ENCODE results near the gene PSMC3. TPM values are rescaled to one million over a fixed set of nuclear protein-coding genes. Genes with fewer than 3 reads are reported as not detected.

PSMC3 gene
- total RNA-seq, 1 experiment from 2014 or later: 701 TPM

DNA sequence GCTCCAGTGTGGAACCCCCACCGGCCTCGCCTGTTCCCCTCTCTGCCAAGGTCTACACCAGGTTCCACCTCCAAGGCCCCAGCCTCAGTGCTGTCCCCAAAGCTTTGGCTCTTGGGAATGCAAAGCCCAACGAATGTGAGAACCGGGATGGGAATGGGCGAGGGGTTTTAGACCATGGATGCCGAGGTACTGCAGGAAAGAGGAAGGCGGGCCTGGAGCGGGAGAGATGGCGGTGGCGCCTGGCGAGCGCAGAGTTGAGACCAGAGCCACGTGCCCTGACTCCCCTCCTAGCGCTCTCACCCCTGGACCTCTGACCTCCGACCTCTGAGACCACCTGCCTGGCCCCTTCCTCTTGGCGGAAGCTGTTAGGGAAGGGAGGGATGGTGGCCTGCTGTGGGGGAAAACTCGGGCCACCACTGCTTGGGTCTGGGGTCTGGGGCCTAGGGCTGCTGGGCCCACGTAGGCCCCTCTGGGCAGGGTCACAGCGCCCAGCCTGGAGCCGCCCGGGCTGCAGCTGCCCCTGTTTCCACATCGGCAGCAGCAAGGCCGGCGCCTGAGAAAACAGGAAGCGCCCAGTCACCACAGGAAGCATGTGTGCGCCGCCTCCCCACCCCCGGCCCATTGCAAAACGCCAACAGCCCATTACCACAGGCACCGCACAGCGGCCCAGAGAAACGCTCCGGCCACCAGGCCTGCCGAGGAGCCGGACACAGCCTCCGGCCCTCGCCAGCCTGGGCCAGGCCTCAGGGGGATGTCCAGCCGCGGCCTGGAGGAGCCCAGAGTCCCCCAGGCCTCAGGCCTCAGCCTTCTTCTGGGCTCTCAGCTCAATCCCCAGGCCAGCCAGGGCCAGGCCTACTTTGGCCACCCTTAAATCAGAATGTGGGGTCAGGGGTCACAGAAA is 31.7 kb downstream of the PSMC3 start:
- H3K27me3 ChIP-seq (replicated peaks; ENCODE audit: insufficient read depth, low read depth, low read length, poor library complexity): no peaks in the 10 kb centered on the region
- no peaks in the 10 kb centered on the region for H3K36me3 ChIP-seq (ENCODE audit: insufficient read depth, low read length, poor library complexity, severe bottlenecking)
- intact Hi-C loops (cut with micrococcal nuclease; ENCODE audit: unreplicated experiment): no loop called here
- DNase-seq (ENCODE audit: low spot score): peak; percentile 44
- no peak overlapping the region for H3K4me3 ChIP-seq (ENCODE audit: low read depth, low read length, poor library complexity, severe bottlenecking)
- H3K27ac ChIP-seq (ENCODE audit: low read depth, low read length, poor library complexity, severe bottlenecking): peak overlapping the region; percentile 63
- no peaks in the 10 kb centered on the region for H3K9me3 ChIP-seq (ENCODE audit: low read depth, low read length, poor library complexity, severe bottlenecking)
- ChIA-PET POLR2A (ENCODE audit: low non-redundant PET) (no interaction called here), CTCF (no interaction called here)
- H3K4me1 ChIP-seq (ENCODE audit: insufficient read depth, low read length, poor library complexity, severe bottlenecking): peaks cover 3% of the 10 kb centered on the region
- no peak for TF ChIP-seq EZH2 (IDR thresholded peaks at IDR 0.05; ENCODE audit: borderline replicate concordance, low read depth, low read length, poor library complexity, severe bottlenecking)
- TF ChIP-seq, protein P1, sequence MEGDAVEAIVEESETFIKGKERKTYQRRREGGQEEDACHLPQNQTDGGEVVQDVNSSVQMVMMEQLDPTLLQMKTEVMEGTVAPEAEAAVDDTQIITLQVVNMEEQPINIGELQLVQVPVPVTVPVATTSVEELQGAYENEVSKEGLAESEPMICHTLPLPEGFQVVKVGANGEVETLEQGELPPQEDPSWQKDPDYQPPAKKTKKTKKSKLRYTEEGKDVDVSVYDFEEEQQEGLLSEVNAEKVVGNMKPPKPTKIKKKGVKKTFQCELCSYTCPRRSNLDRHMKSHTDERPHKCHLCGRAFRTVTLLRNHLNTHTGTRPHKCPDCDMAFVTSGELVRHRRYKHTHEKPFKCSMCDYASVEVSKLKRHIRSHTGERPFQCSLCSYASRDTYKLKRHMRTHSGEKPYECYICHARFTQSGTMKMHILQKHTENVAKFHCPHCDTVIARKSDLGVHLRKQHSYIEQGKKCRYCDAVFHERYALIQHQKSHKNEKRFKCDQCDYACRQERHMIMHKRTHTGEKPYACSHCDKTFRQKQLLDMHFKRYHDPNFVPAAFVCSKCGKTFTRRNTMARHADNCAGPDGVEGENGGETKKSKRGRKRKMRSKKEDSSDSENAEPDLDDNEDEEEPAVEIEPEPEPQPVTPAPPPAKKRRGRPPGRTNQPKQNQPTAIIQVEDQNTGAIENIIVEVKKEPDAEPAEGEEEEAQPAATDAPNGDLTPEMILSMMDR (conservative IDR thresholded peaks at IDR 0.05; ENCODE audit: low read depth, low read length): no peak
- BruUV-seq (replicated peaks): no TSS peak

DNA sequence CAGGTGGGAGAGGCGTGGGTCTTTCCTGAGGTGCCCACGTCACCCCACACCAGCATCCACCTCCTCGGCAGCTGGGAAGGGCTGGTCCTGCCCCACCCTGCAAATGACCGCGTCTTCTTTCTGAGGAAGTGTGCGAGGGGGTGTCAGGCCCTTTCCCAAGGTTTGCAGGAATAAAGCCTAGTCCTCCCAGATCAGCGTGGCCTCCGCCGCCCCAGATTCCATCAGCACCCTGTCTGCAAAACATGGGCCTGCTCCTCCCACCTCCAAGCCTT is 32.3 kb downstream of the PSMC3 start:
- TF ChIP-seq EZH2 (IDR thresholded peaks at IDR 0.05; ENCODE audit: borderline replicate concordance, low read depth, low read length, poor library complexity, severe bottlenecking): no peak
- TF ChIP-seq, protein P1 (conservative IDR thresholded peaks at IDR 0.05; ENCODE audit: low read depth, low read length): no peak
- ChIA-PET CTCF (no interaction called here), POLR2A (ENCODE audit: low non-redundant PET) (no interaction called here)
- no peak overlapping the region for H3K27ac ChIP-seq (ENCODE audit: low read depth, low read length, poor library complexity, severe bottlenecking)
- no peaks in the 10 kb centered on the region for H3K36me3 ChIP-seq (ENCODE audit: insufficient read depth, low read length, poor library complexity, severe bottlenecking)
- intact Hi-C loops (cut with micrococcal nuclease; ENCODE audit: unreplicated experiment): no loop called here
- no peaks in the 10 kb centered on the region for H3K4me1 ChIP-seq (ENCODE audit: insufficient read depth, low read length, poor library complexity, severe bottlenecking)
- no TSS peak for BruUV-seq (replicated peaks)
- H3K9me3 ChIP-seq (ENCODE audit: low read depth, low read length, poor library complexity, severe bottlenecking): no peaks in the 10 kb centered on the region
- H3K27me3 ChIP-seq (replicated peaks; ENCODE audit: insufficient read depth, low read depth, low read length, poor library complexity): no peaks in the 10 kb centered on the region
- no peak overlapping the region for H3K4me3 ChIP-seq (ENCODE audit: low read depth, low read length, poor library complexity, severe bottlenecking)
- no peak for DNase-seq (ENCODE audit: low spot score)

DNA sequence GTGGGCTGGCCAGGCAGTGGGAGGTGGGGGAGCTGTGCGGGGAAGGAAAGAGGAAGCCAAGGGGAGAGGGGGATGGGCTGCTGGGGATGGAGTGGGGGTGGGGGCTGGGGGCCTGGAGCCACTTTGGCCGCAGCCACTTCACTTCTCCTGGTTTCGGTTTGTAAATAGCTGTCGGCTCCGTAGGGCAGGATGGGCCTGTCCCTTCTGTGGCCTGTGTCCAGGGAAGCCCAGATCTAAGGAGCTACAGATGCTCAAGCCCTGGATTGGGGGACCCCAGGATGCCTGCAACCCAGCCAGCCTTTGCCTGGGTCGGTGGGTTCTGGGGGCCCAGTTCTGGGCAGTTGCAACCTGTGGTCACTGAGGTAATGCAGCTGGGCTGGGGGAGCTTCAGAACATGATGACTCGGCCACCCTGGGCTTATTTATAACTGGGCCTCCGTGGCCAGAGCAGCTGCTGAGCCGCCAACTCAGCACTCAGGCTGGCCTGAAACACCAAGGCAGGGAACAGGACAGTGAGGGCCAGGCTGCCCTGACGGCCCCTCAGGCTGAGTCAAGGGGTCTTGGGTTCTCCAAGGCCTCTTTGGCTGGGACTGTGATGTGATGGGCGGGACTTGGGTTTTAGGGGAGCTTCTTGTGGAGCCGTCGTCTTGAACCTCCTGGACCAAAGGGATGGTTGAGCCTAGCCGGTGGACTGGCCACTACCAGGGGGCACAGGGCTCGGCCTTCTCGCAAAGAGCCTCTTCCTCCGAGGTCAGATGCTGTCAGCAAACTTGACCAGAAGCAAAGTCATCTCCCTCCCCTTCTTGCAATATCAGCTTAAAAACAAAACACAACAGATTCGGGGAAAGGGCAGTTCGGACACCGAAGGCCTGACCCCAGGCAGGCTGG is 32.8 kb downstream of the PSMC3 start:
- BruUV-seq (replicated peaks): no TSS peak
- ChIA-PET POLR2A (ENCODE audit: low non-redundant PET) (interaction anchor here (0.6 kb wide), 1 partner anchor 14 kb away, joined by 3 read pairs; no protein-coding TSS in a partner anchor), CTCF (no interaction called here)
- intact Hi-C loops (cut with micrococcal nuclease; ENCODE audit: unreplicated experiment): no loop called here
- H3K36me3 ChIP-seq (ENCODE audit: insufficient read depth, low read length, poor library complexity, severe bottlenecking): no peaks in the 10 kb centered on the region
- H3K9me3 ChIP-seq (ENCODE audit: low read depth, low read length, poor library complexity, severe bottlenecking): no peaks in the 10 kb centered on the region
- H3K4me3 ChIP-seq (ENCODE audit: low read depth, low read length, poor library complexity, severe bottlenecking): no peak overlapping the region
- DNase-seq (ENCODE audit: low spot score): no peak
- no peaks in the 10 kb centered on the region for H3K4me1 ChIP-seq (ENCODE audit: insufficient read depth, low read length, poor library complexity, severe bottlenecking)
- H3K27me3 ChIP-seq (replicated peaks; ENCODE audit: insufficient read depth, low read depth, low read length, poor library complexity): no peaks in the 10 kb centered on the region
- TF ChIP-seq, protein P1 (conservative IDR thresholded peaks at IDR 0.05; ENCODE audit: low read depth, low read length): no peak
- TF ChIP-seq EZH2 (IDR thresholded peaks at IDR 0.05; ENCODE audit: borderline replicate concordance, low read depth, low read length, poor library complexity, severe bottlenecking): no peak
- H3K27ac ChIP-seq (ENCODE audit: low read depth, low read length, poor library complexity, severe bottlenecking): no peak overlapping the region

All from A673 (cell line).